Caki2 (cell line): ENCODE measurements around the gene ATP9B. TPM values are rescaled to one million over a fixed set of nuclear protein-coding genes. Genes with fewer than 3 reads are reported as not detected.
"Not testable (repeated sequence)": the region's sequence is repeated elsewhere in the genome, so short reads cannot be mapped to it uniquely, and the experiment has no call there.

ENCODE experiments used
- DNase-seq: peaks from one replicate; pipeline ENCODE4 v3.0.0-alpha.2; 2015; ENCODE audit warnings: low read depth
- in situ Hi-C: cut with HindIII; loops from 2 replicates; pipeline ENCODE4 v1.10.0; 2016; ENCODE audit warnings: low sequenced_read_pairs, low pct_unique_long_range_greater_than_20kb, mixed read lengths
- total RNA-seq: library from RNA; depleted of rRNA; stranded (reverse); fragments of >200 nt; shearing (Covaris generic); gene quantifications from 2 replicates; pipeline ENCODE4 v1.2.3, GENCODE V29; 2014; ENCODE audit warnings: low replicate concordance

The ATP9B gene
- total RNA-seq, 1 experiment from 2014 or later, result 60.4 TPM

GRCh38 chr18:79246309-79247108 is 177.3 kb downstream of the ATP9B start:
- in situ Hi-C loops, result no loop called here

GRCh38 chr18:79248495-79249060 is 179.4 kb downstream of the ATP9B start:
- DNase-seq, result no peak
- in situ Hi-C loops, result no loop called here

More at GRCh38 chr18:79246309-79247108, 177.3 kb downstream of the ATP9B start:
- DNase-seq, result peak; percentile 90

GRCh38 chr18:79250301-79250981 is 181.2 kb downstream of the ATP9B start:
- no peak for DNase-seq
- in situ Hi-C loops, result no loop called here

DNA sequence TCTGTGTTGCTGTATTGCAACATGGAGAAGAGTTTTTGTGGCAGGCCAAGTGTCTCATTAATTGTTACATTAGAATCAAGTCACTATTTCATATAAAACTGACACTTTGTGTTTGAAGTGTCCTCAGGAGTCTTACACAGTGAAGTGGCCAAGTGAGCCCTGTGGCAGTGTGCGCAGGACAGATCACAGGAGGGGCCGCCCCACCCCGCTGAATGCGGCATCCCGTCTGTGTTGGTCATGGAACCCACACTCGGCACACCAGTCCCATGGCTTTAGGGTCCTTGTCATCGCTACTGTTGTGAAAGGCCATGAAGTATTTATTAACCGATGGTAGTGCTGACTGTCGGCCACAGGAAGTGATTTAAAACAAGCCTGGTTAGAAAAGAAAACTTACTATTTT is 181.8 kb downstream of the ATP9B start:
- DNase-seq, result no peak
- in situ Hi-C loops, result no loop called here

DNA sequence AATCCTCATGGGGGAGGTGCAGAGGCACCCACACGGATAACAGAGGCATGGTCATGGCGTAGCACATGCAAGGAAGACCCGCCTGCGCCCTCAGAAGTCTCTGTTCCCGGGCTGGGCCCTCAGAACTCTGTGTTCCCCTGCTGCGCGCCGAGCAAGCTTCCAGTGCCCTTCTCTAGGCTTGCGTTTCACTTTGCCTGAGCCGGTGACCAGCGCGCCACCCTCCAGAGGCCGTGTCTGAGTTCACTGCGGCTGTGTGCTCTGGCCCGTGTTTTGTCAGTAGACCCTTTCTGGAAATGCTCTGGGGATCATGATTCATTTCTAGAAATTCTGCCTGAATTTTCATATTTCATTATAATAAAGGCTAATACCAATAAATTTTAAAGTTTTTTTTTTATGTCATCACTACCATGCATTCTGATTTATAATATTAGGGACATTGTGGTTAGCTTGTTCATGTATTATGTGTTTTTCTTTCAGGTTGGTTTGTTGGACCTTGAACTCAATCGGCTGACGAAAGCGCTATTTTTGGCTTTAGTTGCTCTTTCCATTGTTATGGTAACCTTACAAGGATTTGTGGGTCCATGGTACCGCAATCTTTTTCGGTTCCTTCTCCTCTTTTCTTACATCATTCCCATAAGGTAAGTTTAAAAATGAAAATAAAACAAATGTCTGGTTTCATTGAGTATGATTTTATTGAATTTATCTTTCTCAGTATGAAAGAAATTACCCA is 183.9 kb downstream of the ATP9B start:
- in situ Hi-C loops, result no loop called here
- DNase-seq, result no peak

DNA sequence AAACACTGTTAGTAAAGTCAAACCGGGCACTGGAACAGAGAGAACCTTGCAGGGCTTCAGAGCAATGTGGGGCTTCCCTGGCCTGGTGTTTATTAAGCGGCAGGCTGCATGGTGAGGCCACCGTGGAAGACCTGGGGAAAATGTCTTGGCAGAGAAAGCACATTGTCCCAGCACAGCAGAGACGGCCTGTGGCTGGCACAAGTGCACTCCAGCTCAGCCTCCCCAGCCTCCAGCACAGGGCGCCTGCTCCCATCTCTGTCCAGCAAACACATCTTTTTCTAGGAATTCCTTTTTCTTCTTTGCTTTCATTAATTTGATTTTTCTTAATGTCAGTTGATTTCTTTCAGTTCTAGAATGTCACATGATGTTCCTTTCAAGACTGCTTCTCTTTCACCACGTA is 188.3 kb downstream of the ATP9B start:
- DNase-seq, result no peak
- in situ Hi-C loops, result no loop called here

DNA sequence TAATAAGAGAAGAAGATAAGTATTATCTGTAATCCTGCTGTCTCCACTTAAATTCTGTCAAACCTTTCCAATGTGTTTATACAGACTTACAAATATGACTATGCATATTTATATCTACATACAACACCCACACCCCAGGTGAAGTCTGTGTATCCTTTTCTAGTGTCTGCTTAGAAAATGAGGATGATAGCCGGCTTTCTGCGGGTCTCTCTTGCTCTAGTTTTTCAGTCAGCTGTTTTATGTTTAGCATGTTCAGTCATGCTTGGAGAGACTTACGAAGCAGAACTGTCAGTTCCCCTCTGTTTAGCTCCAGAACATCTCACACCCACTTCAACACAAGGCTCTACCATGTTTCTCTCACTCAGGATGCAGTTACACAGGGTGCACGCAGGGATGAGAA is 189.3 kb downstream of the ATP9B start:
- in situ Hi-C loops, result no loop called here
- no peak for DNase-seq

DNA sequence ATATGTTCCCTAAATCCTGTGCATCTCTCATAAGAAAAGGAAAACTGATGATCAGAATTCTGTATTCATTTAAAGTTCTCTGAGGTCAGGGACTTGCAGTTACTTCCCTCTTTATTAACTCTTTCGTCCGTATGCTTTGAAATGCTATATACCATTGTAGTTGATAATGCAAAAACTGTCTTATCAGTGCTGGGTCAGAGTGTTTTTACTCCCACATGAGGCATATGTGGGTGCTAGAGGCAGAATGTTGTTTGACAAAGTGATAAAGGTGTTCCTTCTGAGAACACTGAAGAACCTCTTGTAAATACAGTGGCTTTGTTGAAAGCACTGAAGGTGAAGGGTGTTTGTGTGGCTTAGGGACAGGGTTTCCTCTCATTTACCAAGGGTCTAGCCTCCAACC is 190.0 kb downstream of the ATP9B start:
- DNase-seq, result no peak
- in situ Hi-C loops, result no loop called here

DNA sequence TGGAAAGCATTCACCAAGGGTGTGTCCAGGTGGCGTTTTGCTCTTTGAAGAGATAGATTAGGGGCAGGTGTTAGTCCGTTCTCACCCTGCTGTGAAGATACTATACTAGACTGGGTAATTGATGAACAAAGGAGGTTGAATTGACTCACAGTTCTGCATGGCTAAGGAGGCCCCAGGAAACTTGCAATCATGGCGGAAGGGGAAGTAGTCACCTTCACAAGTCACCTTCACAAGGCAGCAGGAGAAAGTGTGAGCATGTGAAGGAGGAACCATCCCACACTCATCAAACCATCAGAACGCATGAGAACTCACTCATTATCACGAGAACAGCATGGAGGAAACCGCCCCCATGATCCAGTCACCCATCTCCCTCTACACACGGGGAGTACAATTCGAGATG is 190.8 kb downstream of the ATP9B start:
- in situ Hi-C loops, result no loop called here
- DNase-seq, result no peak

DNA sequence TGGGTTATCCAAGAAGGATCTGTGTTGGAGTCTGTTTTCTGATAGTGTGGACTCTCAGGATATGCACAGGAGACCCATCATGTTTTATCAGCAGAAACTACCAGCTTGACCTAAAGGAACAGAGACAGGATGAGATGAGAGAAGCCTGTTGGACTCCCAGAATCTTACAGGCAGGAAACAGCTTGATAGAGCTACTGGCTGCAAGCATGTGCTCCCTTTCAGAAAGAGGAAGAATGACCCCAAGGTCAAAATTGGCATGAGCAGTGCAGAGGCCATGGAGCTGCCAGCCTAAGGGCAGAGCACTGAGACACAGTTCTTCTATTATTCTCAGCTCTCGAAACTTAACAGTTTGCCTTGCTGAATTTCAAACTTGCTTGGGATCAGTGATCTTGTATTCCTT is 191.3 kb downstream of the ATP9B start:
- DNase-seq, result no peak
- in situ Hi-C loops, result no loop called here

GRCh38 chr18:79265068-79265467 is 195.9 kb downstream of the ATP9B start:
- in situ Hi-C loops, DNase-seq: not testable (repeated sequence)

DNA sequence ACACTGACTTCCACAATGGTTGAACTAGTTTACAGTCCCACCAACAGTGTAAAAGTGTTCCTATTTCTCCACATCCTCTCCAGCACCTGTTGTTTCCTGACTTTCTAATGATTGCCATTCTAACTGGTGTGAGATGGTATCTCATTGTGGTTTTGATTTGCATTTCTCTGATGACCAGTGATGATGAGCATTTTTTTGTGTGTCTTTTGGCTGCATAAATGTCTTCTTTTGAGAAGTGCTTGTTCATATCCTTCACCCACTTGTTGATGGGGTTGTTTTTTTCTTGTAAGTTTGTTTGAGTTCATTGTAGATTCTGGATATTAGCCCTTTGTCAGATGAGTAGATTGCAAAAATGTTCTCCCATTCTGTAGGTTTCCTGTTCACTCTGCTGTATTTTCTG is 202.6 kb downstream of the ATP9B start:
- in situ Hi-C loops, DNase-seq: not testable (repeated sequence)

GRCh38 chr18:79272916-79273315 is 203.7 kb downstream of the ATP9B start:
- DNase-seq, result no peak
- in situ Hi-C loops, result no loop called here

GRCh38 chr18:79274823-79275222 is 205.6 kb downstream of the ATP9B start:
- DNase-seq, result no peak
- in situ Hi-C loops, result no loop called here

- DNase-seq, result no peak
- in situ Hi-C loops, result no loop called here
Observed at GRCh38 chr18:79275461-79275860, 206.3 kb downstream of the ATP9B start.

GRCh38 chr18:79275992-79276391 is 206.8 kb downstream of the ATP9B start:
- no peak for DNase-seq
- in situ Hi-C loops, result no loop called here

GRCh38 chr18:79278896-79279295 is 209.7 kb downstream of the ATP9B start:
- in situ Hi-C loops, result no loop called here
- no peak for DNase-seq

- in situ Hi-C loops, result no loop called here
- DNase-seq, result no peak
Observed at GRCh38 chr18:79283131-79283810, 214.1 kb downstream of the ATP9B start.
